Glomerular endothelial cell (primary cell): ENCODE measurements around the gene PPIF. TPM values are rescaled to one million over a fixed set of nuclear protein-coding genes. Genes with fewer than 3 reads are reported as not detected.

Source experiments
- DNase-seq: peaks from one replicate; pipeline ENCODE4 v3.0.0-alpha.2; 2011; ENCODE audit warnings: low read depth, low spot score; ENCODE audit errors: extremely low read depth
- total RNA-seq: library from RNA; depleted of rRNA; stranded (reverse); fragments of >200 nt; gene quantifications from 2 replicates; pipeline ENCODE4 v1.2.3, GENCODE V29; 2015

Gene PPIF
- total RNA-seq, 1 donor from 2014 or later, result 31.6 TPM

- DNase-seq, result no peak
Measured at GRCh38 chr10:79397575-79398303, 50.5 kb downstream of the PPIF start.

GRCh38 chr10:79398642-79399041 lies 51.4 kb downstream of the PPIF start:
- no peak for DNase-seq

DNA sequence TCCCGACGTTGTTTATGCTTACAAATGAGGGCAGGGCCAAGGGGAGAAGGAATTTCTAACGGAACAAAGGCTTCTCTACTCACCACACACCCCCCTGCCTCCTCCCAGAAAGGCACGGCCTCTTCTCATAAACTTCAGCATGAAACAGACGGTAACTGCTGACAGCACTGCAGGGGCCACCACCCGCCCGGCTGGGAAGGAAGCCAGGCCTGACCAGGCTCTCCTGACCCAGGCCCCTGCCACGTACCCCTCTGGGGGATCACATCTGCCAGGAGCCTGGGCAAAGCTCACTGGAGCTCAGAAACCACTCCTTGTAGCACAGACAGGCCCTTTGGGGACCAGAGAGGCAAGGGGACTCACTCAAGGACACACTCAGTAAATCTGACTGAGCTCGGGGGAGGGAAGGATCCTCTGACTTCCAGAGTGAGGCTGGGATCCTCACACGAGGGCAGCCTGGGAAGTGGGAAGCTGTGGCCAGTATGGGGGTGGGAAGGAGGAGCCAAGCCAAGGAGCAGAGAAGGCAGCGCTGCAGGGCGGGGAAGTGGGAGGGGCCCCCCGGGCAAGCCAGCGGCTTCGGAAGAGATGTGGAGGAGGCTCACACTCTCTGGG lies 52.1 kb downstream of the PPIF start:
- DNase-seq, result no peak

GRCh38 chr10:79400146-79401004 lies 53.1 kb downstream of the PPIF start:
- DNase-seq, result no peak

- no peak for DNase-seq
Measured at GRCh38 chr10:79401015-79401921, 54.0 kb downstream of the PPIF start.

DNA sequence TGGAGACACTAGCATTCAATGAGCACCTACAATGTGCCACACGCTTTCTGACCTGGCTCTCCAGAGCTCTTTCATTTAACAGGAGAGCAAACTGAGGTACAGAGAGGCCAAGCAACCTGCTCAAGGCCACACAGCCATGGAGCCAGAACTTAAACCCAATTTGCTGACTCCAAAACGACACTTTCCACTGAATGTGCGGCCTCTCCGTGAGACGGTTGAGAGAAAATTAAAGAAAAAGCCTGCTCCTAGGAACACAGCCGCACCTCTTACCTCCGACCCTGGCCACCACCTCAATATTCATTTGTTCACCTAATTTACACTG lies 55.3 kb downstream of the PPIF start:
- DNase-seq, result no peak

DNA sequence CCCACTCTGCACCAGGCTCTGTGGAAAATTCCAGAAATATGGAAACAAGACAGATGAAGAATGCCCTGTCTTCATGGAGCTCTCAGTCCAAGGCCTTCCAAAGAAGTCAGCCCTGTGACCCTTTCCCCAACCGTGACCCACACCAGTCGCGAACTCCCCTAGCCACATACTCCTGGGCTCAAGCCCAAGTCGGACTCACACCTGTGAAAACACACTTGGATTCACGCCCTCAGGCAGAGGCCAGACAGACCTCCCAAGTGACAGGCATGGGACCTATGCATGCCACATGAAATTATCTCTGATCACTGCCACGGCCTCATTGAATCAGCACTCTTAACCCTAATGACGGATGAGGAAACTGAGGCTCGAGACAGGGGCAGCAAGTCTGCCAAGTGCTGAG lies 55.7 kb downstream of the PPIF start:
- DNase-seq, result no peak

DNA sequence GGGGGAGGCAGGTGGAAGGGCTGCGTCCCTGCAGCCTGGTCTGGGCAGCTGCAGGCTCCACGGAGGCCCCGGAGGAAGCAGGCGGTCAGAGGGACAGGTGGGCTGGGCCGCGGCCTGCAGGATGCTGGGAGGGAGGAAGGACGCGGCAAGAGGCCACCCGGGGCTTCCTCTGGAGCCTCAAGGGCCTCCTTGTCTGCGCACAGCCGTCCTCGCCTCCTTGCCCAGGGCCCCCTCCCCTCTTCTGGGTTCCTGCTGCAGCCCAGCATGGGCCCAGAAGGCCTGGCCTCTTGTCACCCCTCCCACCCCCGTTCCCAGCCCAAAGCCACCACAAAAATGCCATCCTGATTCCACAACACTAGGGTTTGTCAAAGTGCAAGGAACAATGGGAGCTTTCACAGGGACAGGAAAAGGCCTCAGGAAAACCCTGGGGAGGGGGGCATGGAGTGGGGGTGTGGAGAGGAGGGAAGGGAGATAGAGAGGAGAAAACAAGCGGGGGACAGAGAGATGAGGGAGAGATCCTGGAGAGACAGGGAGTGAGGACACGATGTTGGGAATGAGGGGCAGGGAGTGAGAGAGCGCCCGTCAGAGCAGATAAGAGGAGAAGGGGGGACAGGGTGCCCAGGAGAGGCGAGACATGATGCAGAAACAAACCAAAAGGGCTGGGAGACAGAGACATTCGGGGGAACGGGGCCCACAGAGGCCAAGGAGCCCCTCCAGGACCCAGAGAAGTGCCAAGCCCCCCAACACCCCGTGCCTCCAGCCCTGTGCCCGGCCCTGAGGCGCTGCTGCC lies 56.4 kb downstream of the PPIF start:
- DNase-seq, result no peak

GRCh38 chr10:79404231-79404609 lies 57.0 kb downstream of the PPIF start:
- DNase-seq, result no peak

DNA sequence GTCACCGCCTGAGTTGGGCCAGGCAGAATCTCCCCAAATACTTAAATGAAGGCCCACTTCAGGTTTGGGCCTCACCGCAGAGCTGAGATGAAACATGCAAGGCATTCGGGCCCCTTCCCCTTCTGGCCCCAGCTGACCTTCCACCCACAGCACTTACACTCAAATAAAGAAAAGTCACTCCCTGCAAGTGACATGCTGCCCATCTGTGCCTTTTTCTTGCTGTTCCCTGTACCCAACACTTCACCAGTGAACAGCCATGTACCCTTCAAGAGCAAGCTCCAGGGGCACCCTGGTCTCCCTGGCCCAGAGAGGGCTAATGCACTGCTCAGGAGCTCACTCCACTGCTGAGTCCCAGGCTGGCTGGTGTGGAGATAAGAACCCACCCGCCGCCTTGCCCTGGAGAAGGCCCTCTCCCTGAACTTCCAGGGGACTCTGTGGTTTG lies 57.4 kb downstream of the PPIF start:
- DNase-seq, result no peak

Other genes starting within 250 kb of the PPIF start
- 9.4 and 15.8 TPM in 2 replicates for gene ZCCHC24, start 98.2 kb downstream of the PPIF start, total RNA-seq
- gene EIF5AL1, start 165.1 kb downstream of the PPIF start, total RNA-seq, result 0.53 TPM in 2 replicates
- gene SFTPA2, start 212.9 kb downstream of the PPIF start, total RNA-seq, result not detected in 2 replicates